HepG2 (cell line): Measurements from ENCODE around the gene SPINK6. TPM values are rescaled to one million over a fixed set of nuclear protein-coding genes. Genes with fewer than 3 reads are reported as not detected.

Experiments used
- ATAC-seq: fragments of 200-7000 bp; cut with Tn5 transposase; 3 replicates; pipeline ENCODE4 v1.9.1; 2020; ENCODE audit warnings: mild to moderate bottlenecking, moderate library complexity
- BruUV-seq: library from RNA; stranded (reverse); fragments of 400-500 nt; replicated peaks from 2 replicates; lab custom pipeline; 2021; lab: Mats Ljungman, UMichigan
- CTCF ChIA-PET: fragments of 300-600 bp; formaldehyde crosslinking; extraction: SDS; loops from one replicate; lab custom pipeline; 2021; ENCODE audit warnings: low total read pairs, inconsistent platforms, low intra/inter-chr PET ratio; lab: Yijun Ruan, JAX
- POLR2A ChIA-PET: fragments of 350-600 bp; sonication (Branson Sonifier 250); formaldehyde crosslinking; loops from one replicate; lab custom pipeline; 2020; ENCODE audit warnings: antibody characterized with exemption, inconsistent platforms; lab: Yijun Ruan, JAX
- DNase-seq: peaks from one replicate; pipeline ENCODE4 v3.0.0-alpha.2; 2015; ENCODE audit warnings: low spot score
- FAIRE-seq: peaks from 3 replicates; lab custom pipeline; 2011; peaks lifted over from hg19 to GRCh38; lab: Jason Lieb, UNC
- H2AFZ ChIP-seq: one replicate; pipeline ENCODE4 v1.6.1; 2011; ENCODE audit warnings: low read length, inconsistent platforms
- H3K27ac ChIP-seq: fragments of 300-600 bp; 3 replicates; pipeline ENCODE4 v1.8.0; 2011; ENCODE audit warnings: mixed run types, mild to moderate bottlenecking, mixed read lengths, low read length, inconsistent platforms; ENCODE audit not compliant: insufficient read depth; ENCODE audit errors: extremely low read length
- H3K27me3 ChIP-seq, 2 experiments: fragments of 200-600 bp in 1 of 2; 2 replicates in 1 of 2; 3 replicates in 1 of 2; pipeline versions ENCODE4 v1.6.0 to v1.8.0; 2011; ENCODE audit warnings: low read length in 2 of 2, mild to moderate bottlenecking in 2 of 2, moderate library complexity in 2 of 2, inconsistent platforms in 1 of 2; ENCODE audit not compliant: insufficient read depth in 2 of 2, control insufficient read depth in 1 of 2
- H3K36me3 ChIP-seq, 2 experiments: fragments of 200-600 bp in 1 of 2; replicated peaks in 1 of 2; 2 replicates in 1 of 2; 3 replicates in 1 of 2; pipeline versions ENCODE4 v1.5.1 to v1.8.0; 2011; ENCODE audit warnings: low read length in 2 of 2, inconsistent platforms in 1 of 2; ENCODE audit not compliant: insufficient read depth in 2 of 2, control insufficient read depth in 1 of 2
- H3K4me1 ChIP-seq: 2 replicates; pipeline ENCODE4 v1.5.1; 2012; ENCODE audit warnings: low read length, inconsistent platforms; ENCODE audit not compliant: insufficient read depth
- H3K4me2 ChIP-seq: 2 replicates; pipeline ENCODE4 v1.6.0; 2011; ENCODE audit warnings: low read depth, low read length, inconsistent platforms
- H3K4me3 ChIP-seq, 3 experiments: fragments of 200-600 bp in 1 of 3; sonication (generic), shearing (Covaris generic) in 1 of 3; replicated peaks in 1 of 3; 2 replicates each; pipeline ENCODE4 v1.5.1; 2011 to 2016; ENCODE audit warnings: low read length in 3 of 3, inconsistent platforms in 2 of 3, low read depth in 2 of 3, mild to moderate bottlenecking in 2 of 3, control low read depth in 1 of 3, mixed read lengths in 1 of 3; ENCODE audit not compliant: insufficient read depth in 1 of 3
- H3K79me2 ChIP-seq: one replicate; pipeline ENCODE4 v1.6.1; 2011; ENCODE audit warnings: low read length, inconsistent platforms; ENCODE audit not compliant: insufficient read depth
- H3K9ac ChIP-seq: 2 replicates; pipeline ENCODE4 v1.6.0; 2011; ENCODE audit warnings: mild to moderate bottlenecking, low read depth, low read length, inconsistent platforms; ENCODE audit not compliant: insufficient read depth
- H3K9me3 ChIP-seq: 2 replicates; pipeline ENCODE4 v1.5.1; 2012; ENCODE audit warnings: mild to moderate bottlenecking, low read length
- H4K20me1 ChIP-seq: 2 replicates; pipeline ENCODE4 v1.6.0; 2011; ENCODE audit warnings: inconsistent platforms, mild to moderate bottlenecking, low read length, moderate library complexity; ENCODE audit not compliant: insufficient read depth
- ARNT2 ChIP-seq: sonication (generic); formaldehyde crosslinking; IDR thresholded peaks from 2 replicates; pipeline ENCODE4 v1.8.0; 2022; ENCODE audit warnings: mild to moderate bottlenecking, low read depth, missing genetic modification reagents, moderate library complexity
- PRDM10 ChIP-seq: sonication (generic); formaldehyde crosslinking; IDR thresholded peaks from 2 replicates; pipeline ENCODE4 v1.4.0; 2020; ENCODE audit warnings: low read depth, missing genetic modification reagents
- SRSF4 ChIP-seq: fragments of 200-400 bp; formaldehyde crosslinking; IDR thresholded peaks from one replicate; pipeline ENCODE4 v1.6.1; 2018; ENCODE audit warnings: mild to moderate bottlenecking, low read depth, low read length, moderate library complexity; ENCODE audit not compliant: poor library complexity, severe bottlenecking
- ZNF878 ChIP-seq: sonication (generic); formaldehyde crosslinking; IDR thresholded peaks from 2 replicates; pipeline ENCODE4 v1.8.1; 2023; ENCODE audit warnings: mild to moderate bottlenecking, missing genetic modification reagents, moderate library complexity
- WGBS: methylation state at CpG from one replicate; pipeline ENCODE4 v1.1.6; 2017; ENCODE audit warnings: low lambda C conversion rate; 5-methylcytosine and 5-hydroxymethylcytosine counted together
- in situ Hi-C: cut with HindIII; loops from 2 replicates; pipeline ENCODE4 v1.10.0; 2017; ENCODE audit warnings: low pct_unique_long_range_greater_than_20kb; ENCODE audit not compliant: extremely low pct_ligation_motif_present
- intact Hi-C: fragments of 100-400 bp; cut with micrococcal nuclease; formaldehyde crosslinking; loops from one replicate; pipeline ENCODE4 v1.10.0; 2022; ENCODE audit not compliant: unreplicated experiment
- polyA plus RNA-seq, 8 experiments: library from polyadenylated mRNA; depleted of rRNA in 3 of 8; stranded (reverse) in 7 of 8; unstranded in 1 of 8; fragments of >200 nt; fragmentation: Illumina TruSeq in 4 of 8; extraction: Trizol in 4 of 8; gene quantifications; 2 replicates each; pipeline versions ENCODE4 v1.2.1 to v1.2.3, GENCODE V29; 2011 to 2016; ENCODE audit warnings: low read depth in 4 of 8, missing spikeins in 1 of 8, mixed read lengths in 1 of 8; ENCODE audit not compliant: insufficient read depth in 1 of 8
- total RNA-seq, 5 experiments: library from RNA; depleted of rRNA; stranded (reverse); fragments of >200 nt; fragmentation: Illumina TruSeq; extraction: Trizol; gene quantifications; 2 replicates each; pipeline ENCODE4 v1.2.3, GENCODE V29; 2016; ENCODE audit warnings: low read depth in 1 of 5
- TF ChIP-seq, protein P1 (sequence below), 2 experiments: fragments of 450-650 bp in 1 of 2; sonication (generic) in 1 of 2; formaldehyde crosslinking in 1 of 2; IDR thresholded peaks; 2 replicates each; pipeline versions ENCODE4 v1.6.1 to v1.8.0; 2016 to 2022; ENCODE audit warnings: antibody characterized with exemption in 1 of 2, mild to moderate bottlenecking in 1 of 2, missing genetic modification reagents in 1 of 2

SPINK6 gene
- total and polyA plus RNA-seq, 2 of the 13 experiments (the other 11 are each of a cell fraction or from before 2014, with no cell fraction given): not detected

- no peak for TF ChIP-seq PRDM10 (CRISPR knock-in tag)
Measured at GRCh38 chr5:148209151-148209770, 6.4 kb downstream of the SPINK6 start (continued).

- no TSS peak for BruUV-seq
- Histone ChIP-seq H4K20me1 (no peaks in the 10 kb centered on the region), H3K79me2 (no peaks in the 10 kb centered on the region), H3K36me3 (no peaks in the 10 kb centered on the region), H3K4me2 (no peak overlapping the region), H3K27ac (no peak overlapping the region), H3K4me1 (no peaks in the 10 kb centered on the region), H3K9ac (no peak overlapping the region), H2AFZ (no peak overlapping the region), H3K4me3 (no peak overlapping the region), H3K9me3 (no peaks in the 10 kb centered on the region), H3K27me3 (no peaks in the 10 kb centered on the region)
- 5% methylated on average over 1 of the region's 1 CpG for WGBS
- ATAC-seq: no peak
- no peak for DNase-seq
- CTCF ChIA-PET: no interaction called here
- intact Hi-C loops: no loop called here
- in situ Hi-C loops: no loop called here
- FAIRE-seq: no peak
- POLR2A ChIA-PET: no interaction called here
- TF ChIP-seq ZNF878 (CRISPR knock-in tag) (no peak), ARNT2 (CRISPR knock-in tag) (no peak), SRSF4 (no peak)
- TF ChIP-seq, protein P1, sequence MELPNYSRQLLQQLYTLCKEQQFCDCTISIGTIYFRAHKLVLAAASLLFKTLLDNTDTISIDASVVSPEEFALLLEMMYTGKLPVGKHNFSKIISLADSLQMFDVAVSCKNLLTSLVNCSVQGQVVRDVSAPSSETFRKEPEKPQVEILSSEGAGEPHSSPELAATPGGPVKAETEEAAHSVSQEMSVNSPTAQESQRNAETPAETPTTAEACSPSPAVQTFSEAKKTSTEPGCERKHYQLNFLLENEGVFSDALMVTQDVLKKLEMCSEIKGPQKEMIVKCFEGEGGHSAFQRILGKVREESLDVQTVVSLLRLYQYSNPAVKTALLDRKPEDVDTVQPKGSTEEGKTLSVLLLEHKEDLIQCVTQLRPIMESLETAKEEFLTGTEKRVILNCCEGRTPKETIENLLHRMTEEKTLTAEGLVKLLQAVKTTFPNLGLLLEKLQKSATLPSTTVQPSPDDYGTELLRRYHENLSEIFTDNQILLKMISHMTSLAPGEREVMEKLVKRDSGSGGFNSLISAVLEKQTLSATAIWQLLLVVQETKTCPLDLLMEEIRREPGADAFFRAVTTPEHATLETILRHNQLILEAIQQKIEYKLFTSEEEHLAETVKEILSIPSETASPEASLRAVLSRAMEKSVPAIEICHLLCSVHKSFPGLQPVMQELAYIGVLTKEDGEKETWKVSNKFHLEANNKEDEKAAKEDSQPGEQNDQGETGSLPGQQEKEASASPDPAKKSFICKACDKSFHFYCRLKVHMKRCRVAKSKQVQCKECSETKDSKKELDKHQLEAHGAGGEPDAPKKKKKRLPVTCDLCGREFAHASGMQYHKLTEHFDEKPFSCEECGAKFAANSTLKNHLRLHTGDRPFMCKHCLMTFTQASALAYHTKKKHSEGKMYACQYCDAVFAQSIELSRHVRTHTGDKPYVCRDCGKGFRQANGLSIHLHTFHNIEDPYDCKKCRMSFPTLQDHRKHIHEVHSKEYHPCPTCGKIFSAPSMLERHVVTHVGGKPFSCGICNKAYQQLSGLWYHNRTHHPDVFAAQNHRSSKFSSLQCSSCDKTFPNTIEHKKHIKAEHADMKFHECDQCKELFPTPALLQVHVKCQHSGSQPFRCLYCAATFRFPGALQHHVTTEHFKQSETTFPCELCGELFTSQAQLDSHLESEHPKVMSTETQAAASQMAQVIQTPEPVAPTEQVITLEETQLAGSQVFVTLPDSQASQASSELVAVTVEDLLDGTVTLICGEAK (IDR thresholded peaks at IDR 0.05): no peak
- TF ChIP-seq, protein P1 (CRISPR knock-in tag; IDR thresholded peaks at IDR 0.05): no peak
Measured at GRCh38 chr5:148214665-148215185, 11.9 kb downstream of the SPINK6 start.
